Breast epithelium (tissue), 3 donors: ENCODE measurements around the gene VARS2.

Source experiments
- POLR2A ChIP-seq: fragments of 450-650 bp; IDR thresholded peaks from one replicate; pipeline ENCODE4 v1.6.1; 2016; ENCODE audit warnings: antibody characterized with exemption, mild to moderate bottlenecking, moderate library complexity
- POLR2AphosphoS5 ChIP-seq, 3 donors: sonication (generic); formaldehyde crosslinking; IDR thresholded peaks; one replicate each; pipeline ENCODE4 v1.6.1; 2017; ENCODE audit warnings: antibody characterized with exemption in 3 of 3
- TF ChIP-seq, protein P1 (sequence below), 3 donors: fragments of 450-650 bp; IDR thresholded peaks; one replicate each; pipeline ENCODE4 v1.5.1; 2016 to 2017; ENCODE audit warnings: antibody characterized with exemption in 3 of 3, mild to moderate bottlenecking in 3 of 3, moderate library complexity in 3 of 3

DNA sequence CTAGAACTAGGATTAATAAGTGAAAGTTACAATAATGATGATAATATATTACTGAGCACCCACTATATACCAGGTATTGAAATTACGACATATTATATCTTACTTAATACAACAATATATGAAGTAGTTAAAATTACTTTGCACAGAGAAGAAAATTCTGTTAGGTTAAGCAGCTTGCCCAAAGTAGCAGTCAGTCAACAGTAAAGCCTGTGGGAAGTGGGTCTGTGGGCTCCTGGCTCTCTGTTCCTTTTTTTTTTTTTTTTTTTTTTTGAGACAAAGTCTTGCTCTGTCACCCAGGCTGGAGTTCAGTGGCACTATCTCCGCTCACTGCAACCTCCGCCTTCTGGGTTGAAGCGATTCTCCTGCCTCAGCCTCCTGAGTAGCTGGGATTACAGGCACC is 10.8 kb upstream of the VARS2 start:
- TF ChIP-seq, protein P1, sequence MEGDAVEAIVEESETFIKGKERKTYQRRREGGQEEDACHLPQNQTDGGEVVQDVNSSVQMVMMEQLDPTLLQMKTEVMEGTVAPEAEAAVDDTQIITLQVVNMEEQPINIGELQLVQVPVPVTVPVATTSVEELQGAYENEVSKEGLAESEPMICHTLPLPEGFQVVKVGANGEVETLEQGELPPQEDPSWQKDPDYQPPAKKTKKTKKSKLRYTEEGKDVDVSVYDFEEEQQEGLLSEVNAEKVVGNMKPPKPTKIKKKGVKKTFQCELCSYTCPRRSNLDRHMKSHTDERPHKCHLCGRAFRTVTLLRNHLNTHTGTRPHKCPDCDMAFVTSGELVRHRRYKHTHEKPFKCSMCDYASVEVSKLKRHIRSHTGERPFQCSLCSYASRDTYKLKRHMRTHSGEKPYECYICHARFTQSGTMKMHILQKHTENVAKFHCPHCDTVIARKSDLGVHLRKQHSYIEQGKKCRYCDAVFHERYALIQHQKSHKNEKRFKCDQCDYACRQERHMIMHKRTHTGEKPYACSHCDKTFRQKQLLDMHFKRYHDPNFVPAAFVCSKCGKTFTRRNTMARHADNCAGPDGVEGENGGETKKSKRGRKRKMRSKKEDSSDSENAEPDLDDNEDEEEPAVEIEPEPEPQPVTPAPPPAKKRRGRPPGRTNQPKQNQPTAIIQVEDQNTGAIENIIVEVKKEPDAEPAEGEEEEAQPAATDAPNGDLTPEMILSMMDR (IDR thresholded peaks at IDR 0.05) = no peak
- TF ChIP-seq POLR2AphosphoS5 (IDR thresholded peaks at IDR 0.05) (no peak), POLR2A (no peak)
